ENCODE data around the gene UBE2G2.
A peak's percentile ranks its signal among the peaks of the same experiment; 100 is the strongest.

DNA sequence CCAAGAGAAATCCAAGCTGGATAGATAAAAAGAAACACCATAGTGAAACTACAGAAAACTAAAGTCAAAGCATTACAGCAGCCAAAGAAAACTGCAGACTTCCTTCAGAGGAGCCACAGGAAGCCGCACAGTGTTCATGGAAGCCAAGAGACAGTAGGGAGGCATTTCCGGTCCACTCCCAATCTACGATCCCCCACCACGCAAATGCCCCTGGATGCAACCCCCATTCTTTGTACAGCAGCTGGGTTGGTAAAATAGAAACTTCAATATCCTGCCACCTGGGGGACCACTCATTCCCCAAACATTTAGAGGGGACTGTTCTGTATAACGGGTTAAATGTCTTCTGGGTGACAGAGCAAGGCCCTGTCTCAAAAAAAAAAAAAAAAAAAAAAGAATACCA lies 46.4 kb downstream of the UBE2G2 start:
- TF ChIP-seq, protein P1, sequence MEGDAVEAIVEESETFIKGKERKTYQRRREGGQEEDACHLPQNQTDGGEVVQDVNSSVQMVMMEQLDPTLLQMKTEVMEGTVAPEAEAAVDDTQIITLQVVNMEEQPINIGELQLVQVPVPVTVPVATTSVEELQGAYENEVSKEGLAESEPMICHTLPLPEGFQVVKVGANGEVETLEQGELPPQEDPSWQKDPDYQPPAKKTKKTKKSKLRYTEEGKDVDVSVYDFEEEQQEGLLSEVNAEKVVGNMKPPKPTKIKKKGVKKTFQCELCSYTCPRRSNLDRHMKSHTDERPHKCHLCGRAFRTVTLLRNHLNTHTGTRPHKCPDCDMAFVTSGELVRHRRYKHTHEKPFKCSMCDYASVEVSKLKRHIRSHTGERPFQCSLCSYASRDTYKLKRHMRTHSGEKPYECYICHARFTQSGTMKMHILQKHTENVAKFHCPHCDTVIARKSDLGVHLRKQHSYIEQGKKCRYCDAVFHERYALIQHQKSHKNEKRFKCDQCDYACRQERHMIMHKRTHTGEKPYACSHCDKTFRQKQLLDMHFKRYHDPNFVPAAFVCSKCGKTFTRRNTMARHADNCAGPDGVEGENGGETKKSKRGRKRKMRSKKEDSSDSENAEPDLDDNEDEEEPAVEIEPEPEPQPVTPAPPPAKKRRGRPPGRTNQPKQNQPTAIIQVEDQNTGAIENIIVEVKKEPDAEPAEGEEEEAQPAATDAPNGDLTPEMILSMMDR (conservative IDR thresholded peaks at IDR 0.05; ENCODE audit: low read depth, low read length), result peak; percentile 34
- no peak for TF ChIP-seq EZH2 (IDR thresholded peaks at IDR 0.05; ENCODE audit: borderline replicate concordance, low read depth, low read length, poor library complexity, severe bottlenecking)

Data from A673 (cell line).